Measurements from ENCODE around the gene BMP4.

DNA sequence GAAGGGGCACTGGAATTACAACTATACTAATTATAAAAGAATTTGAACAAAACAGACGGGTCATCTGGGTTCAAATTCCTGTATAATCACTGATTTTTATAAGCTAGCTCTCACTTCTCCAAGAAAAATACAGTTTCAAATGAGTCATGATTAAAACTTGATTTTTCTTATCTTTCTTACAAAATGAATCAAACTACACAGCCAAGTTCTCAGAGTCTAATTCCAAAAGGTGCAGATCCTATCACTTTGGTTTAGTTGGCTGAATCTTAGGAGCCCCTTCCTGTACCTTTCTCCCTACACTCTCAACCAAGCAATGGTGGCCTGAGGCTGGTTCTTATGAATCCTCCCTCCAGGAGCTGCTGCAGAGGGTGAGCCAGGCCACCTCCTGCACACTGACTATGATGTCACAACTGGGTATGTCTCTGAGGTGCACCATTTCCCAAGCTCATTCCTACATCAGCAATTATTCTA lies 43.8 kb upstream of the BMP4 start:
- no peak for TF ChIP-seq EZH2phosphoT487 (IDR thresholded peaks at IDR 0.05; ENCODE audit: insufficient read depth, low read depth)
- TF ChIP-seq EZH2 (IDR thresholded peaks at IDR 0.05; ENCODE audit: insufficient read depth, poor library complexity, severe bottlenecking), result no peak

Measured in GM23248 (cell line).